ENCODE measurements around the gene CNTF. TPM values are rescaled to one million over a fixed set of nuclear protein-coding genes. Genes with fewer than 3 reads are reported as not detected.
A peak's percentile ranks its signal among the peaks of the same experiment; 100 is the strongest.

The CNTF gene
- total and polyA plus RNA-seq, 8 donors = 0.28 to 0.63 (median 0.46) TPM

DNA sequence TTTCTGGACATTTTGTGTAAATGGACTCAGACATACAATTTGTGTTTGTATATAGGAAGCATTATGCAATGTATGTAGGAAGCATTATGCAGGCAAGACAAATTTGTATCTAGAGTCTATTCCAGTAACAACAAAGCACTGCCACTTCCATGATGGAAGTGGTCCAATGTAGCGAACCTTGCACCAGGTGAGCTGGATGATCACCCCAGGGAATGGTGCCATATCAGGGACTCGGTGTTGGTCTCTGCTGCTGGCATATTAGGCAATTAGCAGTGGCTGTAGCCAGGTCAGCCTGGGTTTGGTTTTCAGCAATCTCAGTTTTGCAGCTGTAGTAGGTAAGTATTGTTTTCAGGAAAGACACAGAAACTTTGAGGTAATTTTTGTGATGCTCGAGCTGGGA is 30.8 kb upstream of the CNTF start:
- no peak overlapping the region for H3K27ac ChIP-seq
- ATAC-seq (no peak), DNase-seq (no peak), FAIRE-seq (no peak)
- TF ChIP-seq, protein P1, sequence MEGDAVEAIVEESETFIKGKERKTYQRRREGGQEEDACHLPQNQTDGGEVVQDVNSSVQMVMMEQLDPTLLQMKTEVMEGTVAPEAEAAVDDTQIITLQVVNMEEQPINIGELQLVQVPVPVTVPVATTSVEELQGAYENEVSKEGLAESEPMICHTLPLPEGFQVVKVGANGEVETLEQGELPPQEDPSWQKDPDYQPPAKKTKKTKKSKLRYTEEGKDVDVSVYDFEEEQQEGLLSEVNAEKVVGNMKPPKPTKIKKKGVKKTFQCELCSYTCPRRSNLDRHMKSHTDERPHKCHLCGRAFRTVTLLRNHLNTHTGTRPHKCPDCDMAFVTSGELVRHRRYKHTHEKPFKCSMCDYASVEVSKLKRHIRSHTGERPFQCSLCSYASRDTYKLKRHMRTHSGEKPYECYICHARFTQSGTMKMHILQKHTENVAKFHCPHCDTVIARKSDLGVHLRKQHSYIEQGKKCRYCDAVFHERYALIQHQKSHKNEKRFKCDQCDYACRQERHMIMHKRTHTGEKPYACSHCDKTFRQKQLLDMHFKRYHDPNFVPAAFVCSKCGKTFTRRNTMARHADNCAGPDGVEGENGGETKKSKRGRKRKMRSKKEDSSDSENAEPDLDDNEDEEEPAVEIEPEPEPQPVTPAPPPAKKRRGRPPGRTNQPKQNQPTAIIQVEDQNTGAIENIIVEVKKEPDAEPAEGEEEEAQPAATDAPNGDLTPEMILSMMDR (IDR thresholded peaks at IDR 0.05) = no peak
- H3K9me3 ChIP-seq = no peaks in the 10 kb centered on the region
- no peaks in the 10 kb centered on the region for H3K27me3 ChIP-seq
- no peaks in the 10 kb centered on the region for H3K36me3 ChIP-seq
- intact Hi-C loops (cut with DNase I) = no loop called here
- H3K4me3 ChIP-seq = no peak overlapping the region
- H3K4me1 ChIP-seq = peaks cover 3 to 10% (median 9%) of the 10 kb centered on the region in 3 donors
- 62 to 64% methylated on average over 3 of the region's 3 CpGs for WGBS, 2 donors

GRCh38 chr11:58592760-58593472 is 29.5 kb upstream of the CNTF start:
- DNase-seq (peak in 3 of 6 donors; percentile 28 to 64 (median 43)), ATAC-seq (peak; percentile 53 to 85 (median 72)), FAIRE-seq (no peak)
- intact Hi-C loops (cut with DNase I) = no loop called here
- Histone ChIP-seq H3K4me3 (no peak overlapping the region), H3K36me3 (no peaks in the 10 kb centered on the region), H3K27me3 (no peaks in the 10 kb centered on the region), H3K27ac (no peak overlapping the region), H3K9me3 (no peaks in the 10 kb centered on the region), H3K4me1 (peaks cover 11 to 13% (median 12%) of the 10 kb centered on the region in 3 donors)
- TF ChIP-seq, protein P1 (IDR thresholded peaks at IDR 0.05) = no peak
- 62 to 66% methylated on average over 5 of the region's 5 CpGs for WGBS, 2 donors

- Histone ChIP-seq H3K27me3 (no peaks in the 10 kb centered on the region), H3K36me3 (no peaks in the 10 kb centered on the region), H3K27ac (no peak overlapping the region), H3K4me1 (peaks cover 12 to 13% (median 13%) of the 10 kb centered on the region in 3 donors), H3K9me3 (no peaks in the 10 kb centered on the region), H3K4me3 (no peak overlapping the region)
- intact Hi-C loops (cut with DNase I) = no loop called here
- no peak for FAIRE-seq
- TF ChIP-seq, protein P1 (IDR thresholded peaks at IDR 0.05) = no peak
- DNase-seq = no peak
- no peak for ATAC-seq
- WGBS, 2 donors = 49% methylated on average over 4 of the region's 4 CpGs
Observed at GRCh38 chr11:58594826-58595225, 27.6 kb upstream of the CNTF start.

DNA sequence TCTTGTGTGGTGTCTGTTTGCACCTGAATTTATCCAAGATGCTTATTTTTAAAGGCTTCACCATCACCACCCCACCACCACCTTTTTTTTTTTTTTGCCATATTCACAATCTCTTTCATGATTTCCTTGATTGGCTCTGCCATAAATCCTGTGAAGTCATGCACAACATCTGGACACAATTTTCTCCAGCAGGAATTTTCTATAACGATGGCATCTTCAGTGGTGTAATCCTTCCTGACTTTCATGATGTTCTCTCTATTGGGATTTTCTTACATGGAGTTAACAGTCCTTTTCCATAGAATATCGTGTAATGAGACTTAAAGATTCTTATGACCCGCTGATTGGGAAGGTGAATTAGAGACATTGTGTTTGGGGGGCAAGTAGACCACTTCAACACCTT is 25.8 kb upstream of the CNTF start:
- Histone ChIP-seq H3K4me1 (peaks cover 12 to 25% (median 13%) of the 10 kb centered on the region in 3 donors), H3K4me3 (no peak overlapping the region), H3K36me3 (no peaks in the 10 kb centered on the region), H3K27ac (no peak overlapping the region), H3K9me3 (no peaks in the 10 kb centered on the region), H3K27me3 (no peaks in the 10 kb centered on the region)
- intact Hi-C loops (cut with DNase I) = no loop called here
- DNase-seq (no peak), FAIRE-seq (no peak), ATAC-seq (no peak)
- 87 to 91% methylated on average over 3 of the region's 3 CpGs for WGBS, 2 donors
- TF ChIP-seq, protein P1 (IDR thresholded peaks at IDR 0.05) = no peak

DNA sequence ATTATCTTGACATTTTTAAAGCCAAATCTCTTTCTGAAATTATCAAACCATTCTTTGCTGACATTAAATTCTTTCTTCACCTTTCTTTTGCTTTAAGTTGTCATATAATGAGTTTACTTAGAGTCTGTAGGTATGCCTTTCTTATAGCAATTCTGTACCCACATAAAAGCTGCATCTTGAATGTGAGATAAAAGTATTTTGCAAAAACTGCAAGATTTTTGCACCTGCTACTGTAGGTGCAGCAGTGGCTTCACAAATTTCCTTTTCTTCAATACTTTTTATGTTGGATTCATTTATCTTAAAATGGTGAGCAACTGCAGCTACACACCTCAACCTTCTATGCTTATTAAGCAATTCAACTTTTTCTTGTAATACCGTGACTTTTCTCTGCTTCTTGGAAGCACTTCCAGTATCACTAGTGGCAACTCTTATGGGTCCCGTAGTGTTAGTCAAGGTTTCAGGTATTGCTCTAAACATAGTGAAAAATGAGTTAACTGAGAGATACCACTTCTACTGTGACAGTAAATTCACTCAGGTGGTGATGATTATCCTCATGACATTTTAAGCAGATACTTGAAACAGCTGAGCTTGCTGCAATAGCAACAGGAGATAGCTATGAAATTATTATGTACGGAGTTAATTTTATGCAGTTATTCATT is 24.9 kb upstream of the CNTF start:
- 67 to 70% methylated on average over 3 of the region's 3 CpGs for WGBS, 2 donors
- H3K4me1 ChIP-seq = peaks cover 12 to 25% (median 13%) of the 10 kb centered on the region in 3 donors
- TF ChIP-seq, protein P1 (IDR thresholded peaks at IDR 0.05) = no peak
- DNase-seq (no peak), ATAC-seq (no peak), FAIRE-seq (no peak)
- H3K4me3 ChIP-seq = no peak overlapping the region
- no peaks in the 10 kb centered on the region for H3K27me3 ChIP-seq
- intact Hi-C loops (cut with DNase I) = no loop called here
- no peaks in the 10 kb centered on the region for H3K36me3 ChIP-seq
- no peak overlapping the region for H3K27ac ChIP-seq
- no peaks in the 10 kb centered on the region for H3K9me3 ChIP-seq
